SU-DHL-6 (cell line): Measurements from ENCODE around the gene SLC22A23.

Source experiments
- H2AFZ ChIP-seq: fragments of 200-600 bp; sonication (generic); 2 replicates; pipeline ENCODE4 v1.6.1; 2014; ENCODE audit warnings: low read depth, mild to moderate bottlenecking, moderate library complexity, mixed read lengths, antibody characterized with exemption, low read length; ENCODE audit not compliant: severe bottlenecking
- H3F3A ChIP-seq: fragments of 200-600 bp; shearing (Covaris generic); 2 replicates; pipeline ENCODE4 v1.6.0; 2016; ENCODE audit warnings: antibody characterized with exemption, mild to moderate bottlenecking; ENCODE audit not compliant: insufficient read depth
- H3K27ac ChIP-seq: fragments of 200-600 bp; sonication (generic); 2 replicates; pipeline ENCODE4 v1.5.1; 2016; ENCODE audit warnings: low read depth, mild to moderate bottlenecking, low read length, moderate library complexity, mixed read lengths
- H3K27me3 ChIP-seq: fragments of 200-600 bp; sonication (generic), shearing (Covaris generic); 2 replicates; pipeline ENCODE4 v1.6.0; 2014; ENCODE audit warnings: mild to moderate bottlenecking, low read length
- H3K36me3 ChIP-seq: fragments of 200-600 bp; sonication (generic); 2 replicates; pipeline ENCODE4 v1.6.1; 2014; ENCODE audit warnings: mild to moderate bottlenecking, low read length, mixed read lengths
- H3K4me2 ChIP-seq: fragments of 300-600, 200-600 bp; shearing (Covaris generic), sonication (generic); 2 replicates; pipeline ENCODE4 v1.6.0; 2014; ENCODE audit warnings: low read length, low read depth, mild to moderate bottlenecking; ENCODE audit not compliant: poor library complexity, severe bottlenecking
- H3K4me3 ChIP-seq: fragments of 200-600 bp; sonication (generic); 2 replicates; pipeline ENCODE4 v1.5.1; 2014; ENCODE audit warnings: antibody characterized with exemption, low read length, mild to moderate bottlenecking, mixed read lengths; ENCODE audit not compliant: insufficient read depth, poor library complexity, severe bottlenecking
- H3K79me2 ChIP-seq: fragments of 200-600 bp; sonication (generic); 2 replicates; pipeline ENCODE4 v1.6.1; 2014; ENCODE audit warnings: mild to moderate bottlenecking, low read length, moderate library complexity; ENCODE audit not compliant: insufficient read depth
- H3K9ac ChIP-seq: fragments of 200-600 bp; sonication (generic); 2 replicates; pipeline ENCODE4 v1.7.0; 2014; ENCODE audit warnings: mild to moderate bottlenecking, low read length
- H3K9me2 ChIP-seq: fragments of 200-600 bp; sonication (generic); replicated peaks from 2 replicates; pipeline ENCODE4 v1.6.1; 2014; ENCODE audit warnings: low read length; ENCODE audit not compliant: insufficient read depth
- H3K9me3 ChIP-seq: fragments of 200-600 bp; sonication (generic); 2 replicates; pipeline ENCODE4 v1.6.1; 2014; ENCODE audit warnings: low read length, mixed read lengths; ENCODE audit not compliant: insufficient read depth
- H4K20me1 ChIP-seq: fragments of 200-600 bp; sonication (generic); 2 replicates; pipeline ENCODE4 v1.6.1; 2014; ENCODE audit warnings: low read depth, mild to moderate bottlenecking, antibody characterized with exemption, low read length, moderate library complexity, mixed read lengths
- EZH2phosphoT487 ChIP-seq: fragments of 200-600 bp; sonication (generic), shearing (Covaris generic); conservative IDR thresholded peaks from 2 replicates; pipeline ENCODE4 v1.6.1; 2018; ENCODE audit warnings: mild to moderate bottlenecking, antibody characterized with exemption, low read length, moderate library complexity, mixed read lengths
- TF ChIP-seq, protein P1 (sequence below): fragments of 200-600 bp; sonication (generic); IDR thresholded peaks from one replicate; pipeline ENCODE4 v1.5.1; 2017; ENCODE audit warnings: antibody characterized with exemption, mild to moderate bottlenecking, low read length, moderate library complexity; ENCODE audit not compliant: insufficient read depth, poor library complexity, severe bottlenecking

SLC22A23 gene

DNA sequence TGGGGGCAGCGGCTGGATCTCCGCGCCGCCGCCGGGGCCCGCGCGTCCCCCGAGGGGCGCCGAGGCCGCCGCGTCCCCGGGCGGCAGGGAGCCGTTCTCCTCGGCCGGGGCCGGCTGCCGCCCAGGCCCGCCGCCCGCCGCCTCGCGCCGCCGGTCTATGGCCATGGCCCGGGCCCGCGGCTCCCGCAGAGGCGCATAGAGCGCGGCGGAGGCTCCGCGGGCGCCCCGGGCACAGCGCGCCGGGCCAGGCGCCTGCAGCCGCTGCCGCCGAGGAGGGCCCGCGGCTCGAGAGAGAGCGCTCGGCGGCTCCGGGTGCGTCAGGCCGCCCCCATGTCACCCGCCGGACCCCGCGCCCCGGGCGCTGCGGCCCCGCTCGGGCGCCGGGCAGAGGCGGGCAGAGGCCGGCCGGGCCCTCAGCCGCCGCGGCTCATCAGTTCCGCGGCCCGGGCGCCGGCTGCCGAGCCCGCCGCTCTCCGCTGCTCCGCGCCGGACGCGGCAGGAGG lies 404 bp downstream of the SLC22A23 start:
- Histone ChIP-seq H3K9me3 (no peaks in the 10 kb centered on the region), H3K9ac (0 out of 2 replicates have a peak overlapping the region, but pooled peaks have one; percentile 14), H4K20me1 (no peaks in the 10 kb centered on the region), H3K9me2 (no peaks in the 10 kb centered on the region), H3K27ac (no peak overlapping the region), H3K79me2 (no peaks in the 10 kb centered on the region), H3K27me3 (no peaks in the 10 kb centered on the region), H2AFZ (no peak overlapping the region), H3K36me3 (no peaks in the 10 kb centered on the region), H3F3A (no peaks in the 10 kb centered on the region), H3K4me2 (peak overlapping the region; percentile 50), H3K4me3 (peak overlapping the region; percentile 38)
- TF ChIP-seq EZH2phosphoT487: no peak
- TF ChIP-seq, protein P1, sequence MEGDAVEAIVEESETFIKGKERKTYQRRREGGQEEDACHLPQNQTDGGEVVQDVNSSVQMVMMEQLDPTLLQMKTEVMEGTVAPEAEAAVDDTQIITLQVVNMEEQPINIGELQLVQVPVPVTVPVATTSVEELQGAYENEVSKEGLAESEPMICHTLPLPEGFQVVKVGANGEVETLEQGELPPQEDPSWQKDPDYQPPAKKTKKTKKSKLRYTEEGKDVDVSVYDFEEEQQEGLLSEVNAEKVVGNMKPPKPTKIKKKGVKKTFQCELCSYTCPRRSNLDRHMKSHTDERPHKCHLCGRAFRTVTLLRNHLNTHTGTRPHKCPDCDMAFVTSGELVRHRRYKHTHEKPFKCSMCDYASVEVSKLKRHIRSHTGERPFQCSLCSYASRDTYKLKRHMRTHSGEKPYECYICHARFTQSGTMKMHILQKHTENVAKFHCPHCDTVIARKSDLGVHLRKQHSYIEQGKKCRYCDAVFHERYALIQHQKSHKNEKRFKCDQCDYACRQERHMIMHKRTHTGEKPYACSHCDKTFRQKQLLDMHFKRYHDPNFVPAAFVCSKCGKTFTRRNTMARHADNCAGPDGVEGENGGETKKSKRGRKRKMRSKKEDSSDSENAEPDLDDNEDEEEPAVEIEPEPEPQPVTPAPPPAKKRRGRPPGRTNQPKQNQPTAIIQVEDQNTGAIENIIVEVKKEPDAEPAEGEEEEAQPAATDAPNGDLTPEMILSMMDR: no peak

DNA sequence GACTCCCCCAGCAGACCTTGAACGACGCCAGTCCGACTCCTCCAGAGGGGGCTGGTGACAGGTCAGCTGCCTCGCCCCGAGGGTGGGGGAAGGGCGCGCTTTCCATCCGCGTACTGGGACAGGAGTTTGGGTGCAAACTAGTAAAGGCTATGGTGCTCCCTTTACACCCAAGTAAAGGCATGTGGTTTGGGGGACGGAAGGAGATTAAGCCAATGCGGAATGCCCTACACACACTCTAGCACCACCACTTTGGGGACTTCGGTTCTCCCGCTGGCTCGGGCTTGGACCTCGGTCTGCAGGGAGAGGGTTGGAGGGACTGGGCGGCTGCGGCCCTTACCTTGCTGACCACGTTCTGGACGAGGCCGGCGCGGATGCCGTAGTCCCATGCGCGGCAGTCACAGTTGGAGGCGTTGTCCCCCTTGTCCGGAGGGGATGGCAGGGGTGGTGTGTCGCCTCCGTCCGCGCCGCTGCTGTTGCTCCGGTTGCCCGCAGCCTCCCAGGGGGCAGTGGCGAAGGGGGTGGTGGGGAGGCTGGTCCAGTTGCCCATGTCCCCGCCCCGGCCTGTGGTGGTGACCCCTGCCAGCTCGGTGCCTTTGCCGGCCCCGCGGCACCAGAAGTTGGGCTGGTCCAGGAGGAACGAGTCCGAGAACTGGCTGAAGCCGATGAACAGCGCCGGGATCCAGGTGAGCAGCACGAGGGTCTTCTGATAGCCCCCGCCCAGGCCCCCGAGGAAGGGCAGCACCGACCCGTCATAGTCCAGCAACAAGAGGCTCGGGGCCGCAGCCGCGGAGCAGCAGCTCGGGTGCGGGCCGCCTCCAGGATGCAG lies 1.1 kb downstream of the SLC22A23 start:
- Histone ChIP-seq H3K27ac (no peak overlapping the region), H3K4me3 (peak overlapping the region; percentile 38), H3K27me3 (no peaks in the 10 kb centered on the region), H3K4me2 (peak overlapping the region; percentile 50), H2AFZ (no peak overlapping the region), H3K79me2 (no peaks in the 10 kb centered on the region), H4K20me1 (no peaks in the 10 kb centered on the region), H3K9me3 (no peaks in the 10 kb centered on the region), H3F3A (no peaks in the 10 kb centered on the region), H3K9me2 (no peaks in the 10 kb centered on the region), H3K36me3 (no peaks in the 10 kb centered on the region), H3K9ac (peak overlapping the region; percentile 14; the same call in 1 of the 2 replicates)
- TF ChIP-seq, protein P1: no peak
- no peak for TF ChIP-seq EZH2phosphoT487

DNA sequence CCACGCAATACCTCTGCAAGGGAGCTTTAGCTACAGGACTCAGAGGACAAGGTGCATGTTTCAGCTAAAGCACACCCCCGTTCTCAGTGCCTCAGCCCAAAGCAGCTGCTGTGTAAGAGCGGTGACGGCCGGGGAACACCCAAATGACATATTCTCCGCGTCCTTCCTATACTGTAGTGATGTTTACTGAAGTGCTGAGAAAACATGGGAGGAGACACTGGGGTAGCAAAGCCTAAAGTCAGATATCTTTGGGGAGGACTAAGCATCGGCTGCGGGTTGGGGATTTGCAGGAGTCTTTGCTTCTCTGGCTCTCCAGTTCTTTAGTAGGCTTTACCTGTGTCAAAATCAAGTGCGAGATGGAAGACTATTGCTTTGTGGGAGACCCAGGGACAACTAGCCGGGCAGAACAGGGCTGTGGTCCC lies 1.7 kb downstream of the SLC22A23 start:
- H3K27me3 ChIP-seq: no peaks in the 10 kb centered on the region
- TF ChIP-seq, protein P1: no peak
- TF ChIP-seq EZH2phosphoT487: no peak

More for the DNA sequence above, 1.7 kb downstream of the SLC22A23 start:
- Histone ChIP-seq H3K4me3 (no peak overlapping the region), H3K9me3 (no peaks in the 10 kb centered on the region), H3F3A (no peaks in the 10 kb centered on the region), H3K27ac (no peak overlapping the region), H3K79me2 (no peaks in the 10 kb centered on the region), H2AFZ (no peak overlapping the region), H3K9ac (no peak overlapping the region), H3K36me3 (no peaks in the 10 kb centered on the region), H3K9me2 (no peaks in the 10 kb centered on the region), H3K4me2 (no peak overlapping the region), H4K20me1 (no peaks in the 10 kb centered on the region)
